Erythroblast (primary cell): ENCODE results near the gene MAU2.

ENCODE experiments used
- GATA1 ChIP-seq: IDR thresholded peaks from 2 replicates; pipeline ENCODE4 v1.6.1; 2011; ENCODE audit warnings: low read depth, mild to moderate bottlenecking, control low read depth, low read length, moderate library complexity
- POLR2A ChIP-seq: IDR thresholded peaks from 2 replicates; pipeline ENCODE4 v1.6.1; 2011; ENCODE audit warnings: mild to moderate bottlenecking, low read length

DNA sequence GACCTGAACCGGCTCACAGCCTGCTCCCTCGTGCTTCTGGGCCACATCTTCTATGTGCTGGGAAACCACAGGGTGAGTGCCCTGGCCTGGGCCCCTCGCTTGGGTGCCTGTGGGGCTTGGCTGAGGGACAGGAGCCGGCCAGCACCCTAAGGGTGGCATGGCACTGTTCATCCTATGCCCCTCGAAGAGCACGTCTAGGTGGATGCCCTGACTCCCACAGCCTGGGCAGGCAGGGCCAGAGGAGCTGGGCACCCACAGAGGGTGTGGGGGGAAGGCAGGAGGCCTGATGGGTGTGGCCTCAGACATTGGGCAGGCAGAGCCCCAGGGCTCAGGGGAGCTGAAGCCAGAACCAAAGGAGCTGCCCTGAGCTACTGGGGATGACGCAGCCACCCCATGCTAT is 28.7 kb downstream of the MAU2 start:
- no peak for TF ChIP-seq POLR2A
- no peak for TF ChIP-seq GATA1
